H1 (cell line): ENCODE measurements around the gene METTL21A. TPM values are rescaled to one million over a fixed set of nuclear protein-coding genes. Genes with fewer than 3 reads are reported as not detected.

ENCODE experiments used
- CTCF ChIA-PET: fragments of 300-600 bp; sonication (Branson Sonifier 250); formaldehyde crosslinking; loops from one replicate; lab custom pipeline; 2021; ENCODE audit not compliant: partially characterized antibody; lab: Charles Lee
- POLR2A ChIA-PET: fragments of 300-600 bp; sonication (Branson Sonifier 250); formaldehyde crosslinking; loops from one replicate; lab custom pipeline; 2021; ENCODE audit warnings: inconsistent platforms; ENCODE audit not compliant: partially characterized antibody; lab: Charles Lee
- DNase-seq, 2 experiments: peaks; one replicate each; pipeline versions ENCODE4 v3.0.0 to v3.0.0-alpha.2; 2010 to 2022; ENCODE audit warnings: low spot score in 2 of 2, low read depth in 1 of 2, mixed read lengths in 1 of 2
- FAIRE-seq: peaks from 2 replicates; lab custom pipeline; 2011; peaks lifted over from hg19 to GRCh38; lab: Jason Lieb, UNC
- H2AFZ ChIP-seq: 2 replicates; pipeline ENCODE4 v1.8.1; 2012; ENCODE audit warnings: low read length, inconsistent platforms
- H2AK5ac ChIP-seq: 2 replicates; pipeline ENCODE4 v1.6.1; 2013; ENCODE audit warnings: low read depth, low read length
- H2BK120ac ChIP-seq: replicated peaks from 2 replicates; pipeline ENCODE3; 2013; ENCODE audit warnings: low read depth, low read length, inconsistent platforms
- H2BK12ac ChIP-seq: 2 replicates; pipeline ENCODE4 v1.6.1; 2013; ENCODE audit warnings: low read depth, low read length
- H2BK15ac ChIP-seq: 2 replicates; pipeline ENCODE4 v1.6.1; 2013; ENCODE audit warnings: low read length
- H2BK20ac ChIP-seq: 2 replicates; pipeline ENCODE4 v1.6.1; 2013; ENCODE audit warnings: low read length
- H2BK5ac ChIP-seq: 2 replicates; pipeline ENCODE4 v1.6.1; 2013; ENCODE audit warnings: low read depth, low read length
- H3K14ac ChIP-seq: 2 replicates; pipeline ENCODE4 v1.6.1; 2013; ENCODE audit warnings: inconsistent platforms; ENCODE audit not compliant: insufficient read length
- H3K18ac ChIP-seq: 2 replicates; pipeline ENCODE4 v1.6.1; 2013; ENCODE audit warnings: low read length; ENCODE audit errors: extremely low read depth
- H3K23ac ChIP-seq: 2 replicates; pipeline ENCODE4 v1.6.1; 2013; ENCODE audit warnings: inconsistent platforms; ENCODE audit not compliant: insufficient read length
- H3K23me2 ChIP-seq: 2 replicates; pipeline ENCODE4 v1.6.1; 2013; ENCODE audit warnings: low read depth, low read length
- H3K27ac ChIP-seq: 2 replicates; pipeline ENCODE4 v1.6.1; 2011; ENCODE audit warnings: low read depth, low read length, inconsistent platforms
- H3K27me3 ChIP-seq, 4 experiments: replicated peaks in 1 of 4; 1 replicate in 1 of 4; 2 replicates in 3 of 4; pipeline versions ENCODE4 v1.6.1 to v1.8.1; 2011 to 2013; ENCODE audit warnings: low read length in 3 of 4, mild to moderate bottlenecking in 3 of 4, inconsistent platforms in 2 of 4, mixed read lengths in 2 of 4, moderate library complexity in 1 of 4; ENCODE audit not compliant: control insufficient read depth in 3 of 4, insufficient read depth in 3 of 4; ENCODE audit errors: extremely low read depth in 1 of 4
- H3K36me3 ChIP-seq, 4 experiments: 2 replicates each; pipeline versions ENCODE4 v1.6.1 to v1.8.1; 2011 to 2013; ENCODE audit warnings: mild to moderate bottlenecking in 4 of 4, low read length in 3 of 4, moderate library complexity in 2 of 4, control low read depth in 1 of 4, inconsistent platforms in 1 of 4; ENCODE audit not compliant: insufficient read depth in 4 of 4, control insufficient read depth in 2 of 4
- H3K4ac ChIP-seq: replicated peaks from 2 replicates; pipeline ENCODE3; 2013; ENCODE audit warnings: low read length, low read depth, mixed read lengths, inconsistent platforms; ENCODE audit not compliant: insufficient read length
- H3K4me1 ChIP-seq, 4 experiments: replicated peaks in 1 of 4; 1 replicate in 1 of 4; 2 replicates in 3 of 4; pipeline versions ENCODE4 v1.6.1 to v1.8.1; 2011 to 2013; ENCODE audit warnings: low read length in 3 of 4, inconsistent platforms in 2 of 4, mixed read lengths in 1 of 4; ENCODE audit not compliant: insufficient read depth in 4 of 4, control insufficient read depth in 3 of 4
- H3K4me2 ChIP-seq, 2 experiments: 2 replicates each; pipeline versions ENCODE4 v1.6.1 to v1.8.1; 2011 to 2013; ENCODE audit warnings: low read depth in 2 of 2, low read length in 2 of 2, control low read depth in 1 of 2, inconsistent platforms in 1 of 2, mild to moderate bottlenecking in 1 of 2; ENCODE audit not compliant: insufficient read depth in 1 of 2
- H3K4me3 ChIP-seq, 4 experiments: fragments of 200-600, 300-600 bp in 1 of 4; sonication (generic), shearing (Covaris generic), sonication (Bioruptor Twin) in 1 of 4; 2 replicates each; pipeline versions ENCODE4 v1.5.1 to v1.8.1; 2011 to 2016; ENCODE audit warnings: low read length in 4 of 4, low read depth in 3 of 4, control low read depth in 2 of 4, inconsistent platforms in 2 of 4, mild to moderate bottlenecking in 2 of 4, mixed read lengths in 1 of 4, moderate library complexity in 1 of 4; ENCODE audit not compliant: insufficient read depth in 2 of 4; ENCODE audit errors: extremely low read depth in 1 of 4
- H3K56ac ChIP-seq: replicated peaks from 2 replicates; pipeline ENCODE3; 2013; ENCODE audit warnings: low read depth, mild to moderate bottlenecking, mixed read lengths, low read length, inconsistent platforms; ENCODE audit not compliant: insufficient read length
- H3K79me1 ChIP-seq: 2 replicates; pipeline ENCODE4 v1.6.1; 2013; ENCODE audit warnings: low read depth, low read length, control low read depth
- H3K79me2 ChIP-seq, 2 experiments: 2 replicates each; pipeline versions ENCODE4 v1.6.1 to v1.8.1; 2012 to 2013; ENCODE audit warnings: low read length in 2 of 2, mild to moderate bottlenecking in 2 of 2, inconsistent platforms in 1 of 2; ENCODE audit not compliant: insufficient read depth in 2 of 2, control insufficient read depth in 1 of 2
- H3K9ac ChIP-seq, 4 experiments: replicated peaks in 1 of 4; 1 replicate in 1 of 4; 2 replicates in 3 of 4; pipeline versions ENCODE4 v1.6.1 to v1.8.1; 2011 to 2013; ENCODE audit warnings: low read depth in 3 of 4, low read length in 3 of 4, control low read depth in 2 of 4, mild to moderate bottlenecking in 2 of 4, moderate library complexity in 2 of 4, inconsistent platforms in 1 of 4; ENCODE audit errors: extremely low read depth in 1 of 4
- H3K9me3 ChIP-seq, 2 experiments: 2 replicates each; pipeline versions ENCODE4 v1.6.1 to v1.8.1; 2012 to 2013; ENCODE audit warnings: mild to moderate bottlenecking in 2 of 2, moderate library complexity in 2 of 2, control low read depth in 1 of 2, inconsistent platforms in 1 of 2, low read depth in 1 of 2, low read length in 1 of 2, mixed read lengths in 1 of 2; ENCODE audit not compliant: insufficient read depth in 2 of 2
- H4K20me1 ChIP-seq, 2 experiments: replicated peaks in 1 of 2; 2 replicates each; pipeline versions ENCODE3 to v1.8.1; 2011 to 2013; ENCODE audit warnings: inconsistent platforms in 2 of 2, low read length in 2 of 2, mild to moderate bottlenecking in 1 of 2; ENCODE audit not compliant: insufficient read depth in 2 of 2, control insufficient read depth in 1 of 2
- H4K5ac ChIP-seq: 2 replicates; pipeline ENCODE4 v1.6.1; 2013; ENCODE audit warnings: low read length, low read depth, mixed read lengths, inconsistent platforms; ENCODE audit not compliant: insufficient read length
- H4K8ac ChIP-seq: 2 replicates; pipeline ENCODE4 v1.8.0; 2013; ENCODE audit warnings: mild to moderate bottlenecking, moderate library complexity, low read length, inconsistent platforms; ENCODE audit not compliant: insufficient read depth; ENCODE audit errors: extremely low read depth
- H4K91ac ChIP-seq: replicated peaks from 2 replicates; pipeline ENCODE3; 2013; ENCODE audit warnings: low read length, mixed read lengths, inconsistent platforms; ENCODE audit not compliant: insufficient read length
- CHD1 ChIP-seq: IDR thresholded peaks from 2 replicates; pipeline ENCODE4 v1.6.1; 2012; ENCODE audit warnings: low read depth, low read length, improper control_type of control experiment
- EP300 ChIP-seq, 2 experiments: IDR thresholded peaks; 1 replicate in 1 of 2; 2 replicates in 1 of 2; pipeline ENCODE4 v1.6.1; 2011 to 2012; ENCODE audit warnings: low read depth in 2 of 2, low read length in 2 of 2, mild to moderate bottlenecking in 2 of 2, borderline replicate concordance in 1 of 2, inconsistent platforms in 1 of 2, moderate library complexity in 1 of 2
- HDAC6 ChIP-seq: IDR thresholded peaks from one replicate; pipeline ENCODE4 v1.7.1; 2012; ENCODE audit warnings: low read depth, mild to moderate bottlenecking, inconsistent platforms, low read length, moderate library complexity
- SP2 ChIP-seq: IDR thresholded peaks from 2 replicates; pipeline ENCODE4 v1.6.1; 2012; ENCODE audit warnings: mild to moderate bottlenecking, low read length, inconsistent platforms
- WGBS, 2 experiments: shearing (Covaris generic) in 1 of 2; methylation state at CpG; one replicate each; pipeline versions ENCODE4 v1.1.6 to v1.1.7; 2013 to 2015; ENCODE audit warnings: low lambda C conversion rate in 2 of 2, mixed read lengths in 2 of 2, inconsistent platforms in 1 of 2, low coverage in 1 of 2, missing lambda C conversion rate in 1 of 2; ENCODE audit not compliant: insufficient replicate concordance in 2 of 2, insufficient coverage in 1 of 2, insufficient read length in 1 of 2; ENCODE audit errors: extremely low coverage in 1 of 2, missing lambda C conversion rate in 1 of 2; 5-methylcytosine and 5-hydroxymethylcytosine counted together
- polyA plus RNA-seq, 7 experiments: library from polyadenylated mRNA; depleted of rRNA in 3 of 7; stranded (reverse) in 5 of 7; unstranded in 2 of 7; fragments of >200 nt in 5 of 7; fragments of 200-250 nt in 2 of 7; gene quantifications; 1 replicate in 5 of 7; 2 replicates in 1 of 7; 4 replicates in 1 of 7; pipeline versions ENCODE4 v1.2.1 to v1.2.3, GENCODE V29; 2011 to 2013; ENCODE audit warnings: missing spikeins in 2 of 7, mixed read lengths in 2 of 7
- total RNA-seq: library from RNA; stranded (reverse); fragmentation: NEBNext Ultra II Directional; extraction: Animal tissue kit (Norgen Biotek cat#: 25700); gene quantifications from 2 replicates; pipeline ENCODE4 v1.2.1, GENCODE V29; 2021

Gene METTL21A
- total and polyA plus RNA-seq, 2 of the 8 experiments (the other 6 are each of a cell fraction or from before 2014, with no cell fraction given): 36.2 to 55.0 TPM

GRCh38 chr2:207587305-207587704, 37.9 kb downstream of the METTL21A start:
- no peak overlapping the region for H2BK12ac ChIP-seq
- no peak overlapping the region for H3K4ac ChIP-seq
- H3K18ac ChIP-seq: no peak overlapping the region
- H3K9me3 ChIP-seq: no peaks in the 10 kb centered on the region; a peak in 1 of 4 replicates
- no peak overlapping the region for H3K23ac ChIP-seq
- no peak overlapping the region for H3K56ac ChIP-seq
- H3K79me1 ChIP-seq: no peaks in the 10 kb centered on the region
- DNase-seq: no peak
- H4K91ac ChIP-seq: no peak overlapping the region
- no peak overlapping the region for H2BK15ac ChIP-seq
- H2BK120ac ChIP-seq: no peak overlapping the region
- H3K79me2 ChIP-seq: peaks cover 0 to 2% of the 10 kb centered on the region in 2 experiments; a peak in 1 of 4 replicates
- H3K36me3 ChIP-seq: peaks cover 13 to 74% (median 33%) of the 10 kb centered on the region in 4 experiments; a peak in 7 of 8 replicates
- no peak overlapping the region for H2BK5ac ChIP-seq
- no peak overlapping the region for H2BK20ac ChIP-seq
- H3K27ac ChIP-seq: no peak overlapping the region
- no peaks in the 10 kb centered on the region; the same call in 1 of the 2 replicates for H3K23me2 ChIP-seq
- TF ChIP-seq CHD1 (no peak), EP300 (IDR thresholded peaks at IDR 0.05; ENCODE audit: borderline replicate concordance in 1 of 2, low read depth in 2 of 2, low read length in 2 of 2) (no peak), SP2 (no peak), HDAC6 (no peak)
- no peak overlapping the region for H2AK5ac ChIP-seq
- 97% methylated on average over 4 of the region's 7 CpGs; no CpG with 5 or more reads in 1 of the 2 experiments for WGBS, 2 experiments
- no peaks in the 10 kb centered on the region for H3K27me3 ChIP-seq
- no peak overlapping the region for H4K5ac ChIP-seq
- no peak overlapping the region for H3K4me2 ChIP-seq
- H3K4me1 ChIP-seq: no peaks in the 10 kb centered on the region
- FAIRE-seq: no peak
- no peak overlapping the region for H3K4me3 ChIP-seq
- ChIA-PET CTCF (no interaction called here), POLR2A (interaction anchor here (0.8 kb wide), 1 partner anchor 11 kb away, joined by 4 read pairs; no protein-coding TSS in a partner anchor)
- H2AFZ ChIP-seq: no peak overlapping the region
- H4K20me1 ChIP-seq: peaks cover 0 to 1% of the 10 kb centered on the region in 2 experiments
- no peak overlapping the region for H3K14ac ChIP-seq
- H3K9ac ChIP-seq: no peak overlapping the region
- no peak overlapping the region for H4K8ac ChIP-seq
